Mesendoderm (in vitro differentiated cells): Measurements from ENCODE around the gene CFAP70.

Experiments used
- DNase-seq: peaks from one replicate; pipeline ENCODE4 v3.0.0; 2013
- H2AK5ac ChIP-seq: 2 replicates; pipeline ENCODE4 v1.6.1; 2013; ENCODE audit warnings: low read length, inconsistent platforms
- H2BK120ac ChIP-seq: 2 replicates; pipeline ENCODE4 v1.6.1; 2013; ENCODE audit warnings: low read depth, mild to moderate bottlenecking, low read length, moderate library complexity, mixed read lengths
- H2BK15ac ChIP-seq: replicated peaks from 2 replicates; pipeline ENCODE4 v1.6.1; 2013; ENCODE audit warnings: low read depth, mild to moderate bottlenecking, moderate library complexity
- H2BK5ac ChIP-seq: 2 replicates; pipeline ENCODE4 v1.6.1; 2013; ENCODE audit warnings: low read length, inconsistent platforms
- H3K18ac ChIP-seq: 2 replicates; pipeline ENCODE4 v1.6.1; 2013; ENCODE audit warnings: mild to moderate bottlenecking, low read length, mixed read lengths
- H3K23ac ChIP-seq: one replicate; pipeline ENCODE4 v1.6.1; 2013; ENCODE audit warnings: low read length
- H3K27ac ChIP-seq: 2 replicates; pipeline ENCODE4 v1.5.1; 2013; ENCODE audit warnings: low read depth, mild to moderate bottlenecking, inconsistent platforms, low read length, moderate library complexity
- H3K27me3 ChIP-seq: 2 replicates; pipeline ENCODE4 v1.6.1; 2013; ENCODE audit warnings: low read length, control low read depth, mild to moderate bottlenecking, inconsistent platforms; ENCODE audit not compliant: insufficient read depth, poor library complexity
- H3K36me3 ChIP-seq: 2 replicates; pipeline ENCODE4 v1.6.1; 2013; ENCODE audit warnings: low read length, inconsistent platforms; ENCODE audit not compliant: control insufficient read depth, insufficient read depth
- H3K4ac ChIP-seq: one replicate; pipeline ENCODE4 v1.6.1; 2013; ENCODE audit warnings: low read depth, mild to moderate bottlenecking, low read length, moderate library complexity
- H3K4me1 ChIP-seq: 2 replicates; pipeline ENCODE4 v1.6.1; 2013; ENCODE audit warnings: low read depth, low read length, inconsistent platforms; ENCODE audit not compliant: control insufficient read depth
- H3K4me2 ChIP-seq: 2 replicates; pipeline ENCODE4 v1.6.1; 2013; ENCODE audit warnings: low read length
- H3K4me3 ChIP-seq: 2 replicates; pipeline ENCODE4 v1.5.1; 2013; ENCODE audit warnings: mild to moderate bottlenecking, low read length
- H3K56ac ChIP-seq: one replicate; pipeline ENCODE4 v1.6.1; 2013; ENCODE audit warnings: low read length
- H3K79me1 ChIP-seq: 2 replicates; pipeline ENCODE4 v1.6.1; 2013; ENCODE audit warnings: low read length, inconsistent platforms
- H3K79me2 ChIP-seq: 2 replicates; pipeline ENCODE4 v1.6.1; 2013; ENCODE audit warnings: mild to moderate bottlenecking, low read length; ENCODE audit not compliant: control insufficient read depth, insufficient read depth
- H3K9ac ChIP-seq: 2 replicates; pipeline ENCODE4 v1.6.1; 2013; ENCODE audit warnings: low read length, inconsistent platforms
- H4K5ac ChIP-seq: one replicate; pipeline ENCODE4 v1.6.1; 2013; ENCODE audit warnings: low read length
- H4K8ac ChIP-seq: one replicate; pipeline ENCODE4 v1.6.1; 2013; ENCODE audit warnings: low read depth, mild to moderate bottlenecking, control low read depth, low read length, moderate library complexity
- WGBS: extraction: QIAGEN DNeasy Blood & Tissue Kit; methylation state at CpG from one replicate; pipeline ENCODE4 v1.1.7; 2013; ENCODE audit warnings: low lambda C conversion rate, missing lambda C conversion rate; ENCODE audit not compliant: insufficient coverage; ENCODE audit errors: extremely low coverage; 5-methylcytosine and 5-hydroxymethylcytosine counted together

The CFAP70 gene

DNA sequence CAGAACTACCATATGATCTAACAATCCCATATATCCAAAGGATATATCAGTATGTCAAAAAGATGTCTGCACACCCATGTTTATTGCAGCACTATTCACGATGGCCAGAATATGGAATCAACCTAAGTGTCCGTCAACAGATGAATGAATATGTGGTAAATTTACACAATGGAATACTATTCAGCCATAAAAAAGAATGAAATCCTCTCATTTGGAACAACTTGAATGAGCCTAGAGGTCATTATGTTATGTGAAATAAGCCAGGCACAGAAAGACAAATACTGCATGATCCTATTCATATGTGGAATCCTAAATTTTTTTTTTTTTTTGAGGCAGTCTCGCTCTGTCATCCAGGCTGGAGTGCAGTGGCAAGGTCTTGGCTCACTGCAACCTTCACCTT is 6.3 kb upstream of the CFAP70 start:
- no peak overlapping the region for H2BK15ac ChIP-seq
- no peak overlapping the region for H3K9ac ChIP-seq
- no CpG with 5 or more reads among the region's 3 CpGs for WGBS

GRCh38 chr10:73359492-73359891 is 828 bp upstream of the CFAP70 start:
- H3K36me3 ChIP-seq, result no peaks in the 10 kb centered on the region
- H4K8ac ChIP-seq, result no peak overlapping the region
- H3K79me2 ChIP-seq, result no peaks in the 10 kb centered on the region
- WGBS, result no CpG with 5 or more reads among the region's 8 CpGs
- H3K27ac ChIP-seq, result no peak overlapping the region
- no peak overlapping the region for H3K18ac ChIP-seq
- H3K27me3 ChIP-seq, result peaks cover 2% of the 10 kb centered on the region
- no peak overlapping the region for H3K4ac ChIP-seq
- peak; percentile 2 for DNase-seq
- H3K23ac ChIP-seq, result no peak overlapping the region
- H4K5ac ChIP-seq, result peak overlapping the region; percentile 33
- no peaks in the 10 kb centered on the region for H3K4me1 ChIP-seq
- no peak overlapping the region for H2AK5ac ChIP-seq
- no peak overlapping the region for H3K56ac ChIP-seq
- no peak overlapping the region for H2BK5ac ChIP-seq
- H3K79me1 ChIP-seq, result no peaks in the 10 kb centered on the region
- no peak overlapping the region for H3K9ac ChIP-seq
- H3K4me2 ChIP-seq, result no peak overlapping the region
- H2BK15ac ChIP-seq, result no peak overlapping the region
- H2BK120ac ChIP-seq, result no peak overlapping the region
- H3K4me3 ChIP-seq, result no peak overlapping the region

More for the DNA sequence above, 6.3 kb upstream of the CFAP70 start:
- H3K23ac ChIP-seq, result no peak overlapping the region
- H2BK5ac ChIP-seq, result no peak overlapping the region
- H3K18ac ChIP-seq, result no peak overlapping the region
- no peaks in the 10 kb centered on the region for H3K4me1 ChIP-seq
- H3K27ac ChIP-seq, result no peak overlapping the region
- no peak for DNase-seq
- H3K36me3 ChIP-seq, result no peaks in the 10 kb centered on the region
- H4K5ac ChIP-seq, result no peak overlapping the region
- H3K27me3 ChIP-seq, result no peaks in the 10 kb centered on the region
- H4K8ac ChIP-seq, result no peak overlapping the region
- H3K4me2 ChIP-seq, result no peak overlapping the region
- no peaks in the 10 kb centered on the region for H3K79me1 ChIP-seq
- no peak overlapping the region for H3K4me3 ChIP-seq
- H2BK120ac ChIP-seq, result no peak overlapping the region
- no peak overlapping the region for H3K4ac ChIP-seq
- H3K56ac ChIP-seq, result no peak overlapping the region
- no peaks in the 10 kb centered on the region for H3K79me2 ChIP-seq
- H2AK5ac ChIP-seq, result no peak overlapping the region

- no peak overlapping the region for H4K8ac ChIP-seq
- H2BK120ac ChIP-seq, result no peak overlapping the region
- H2BK15ac ChIP-seq, result no peak overlapping the region
- no peak overlapping the region for H2AK5ac ChIP-seq
- no peaks in the 10 kb centered on the region for H3K79me1 ChIP-seq
- H3K79me2 ChIP-seq, result no peaks in the 10 kb centered on the region
- H2BK5ac ChIP-seq, result no peak overlapping the region
- H3K4me2 ChIP-seq, result peak overlapping the region; percentile 68
- peak overlapping the region; percentile 67 for H3K9ac ChIP-seq
- no peak for DNase-seq
- H3K36me3 ChIP-seq, result no peaks in the 10 kb centered on the region
- no peak overlapping the region for H3K4me3 ChIP-seq
- no peaks in the 10 kb centered on the region for H3K4me1 ChIP-seq
- no peak overlapping the region for H3K4ac ChIP-seq
- H3K56ac ChIP-seq, result peak overlapping the region; percentile 78
- no peak overlapping the region for H4K5ac ChIP-seq
- no peak overlapping the region for H3K27ac ChIP-seq
- no peak overlapping the region for H3K23ac ChIP-seq
- H3K27me3 ChIP-seq, result peaks cover 2% of the 10 kb centered on the region
- no CpG with 5 or more reads among the region's 5 CpGs for WGBS
- no peak overlapping the region for H3K18ac ChIP-seq
Measured at GRCh38 chr10:73357821-73358220, 843 bp downstream of the CFAP70 start.

DNA sequence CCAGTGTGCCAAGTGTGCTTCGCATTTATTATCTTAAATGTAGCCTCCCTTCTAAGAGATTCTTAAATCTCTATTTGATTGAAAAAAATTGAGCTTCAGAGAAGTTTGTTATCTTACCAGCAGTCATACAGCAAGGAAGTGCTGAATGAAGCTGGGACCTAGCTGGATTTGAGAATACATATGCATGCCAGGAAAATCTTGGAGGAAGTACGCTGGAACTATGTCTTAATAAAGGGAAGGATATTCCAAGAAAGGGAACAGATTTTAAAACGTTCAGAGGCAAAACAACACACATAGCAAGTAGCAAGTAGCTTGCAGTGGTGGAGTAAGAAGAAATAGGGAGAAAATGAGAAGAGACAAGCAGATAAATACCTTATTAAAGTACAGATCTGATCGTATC is 1.5 kb downstream of the CFAP70 start:
- Histone ChIP-seq H3K4me2 (no peak overlapping the region), H3K4me3 (no peak overlapping the region), H3K23ac (no peak overlapping the region), H3K4me1 (no peaks in the 10 kb centered on the region), H3K4ac (no peak overlapping the region), H3K9ac (no peak overlapping the region), H3K56ac (no peak overlapping the region), H4K5ac (no peak overlapping the region), H2BK120ac (no peak overlapping the region), H2BK5ac (no peak overlapping the region), H2AK5ac (no peak overlapping the region), H3K27me3 (peaks cover 2% of the 10 kb centered on the region), H3K79me1 (no peaks in the 10 kb centered on the region), H3K18ac (no peak overlapping the region), H3K27ac (no peak overlapping the region), H3K79me2 (no peaks in the 10 kb centered on the region), H2BK15ac (no peak overlapping the region), H3K36me3 (no peaks in the 10 kb centered on the region), H4K8ac (no peak overlapping the region)
- WGBS, result no CpG with 5 or more reads among the region's 4 CpGs
- DNase-seq, result no peak

GRCh38 chr10:73344269-73344668 is 14.4 kb downstream of the CFAP70 start:
- Histone ChIP-seq H3K4ac (no peak overlapping the region), H3K27ac (no peak overlapping the region), H3K4me3 (no peak overlapping the region), H4K8ac (no peak overlapping the region), H4K5ac (no peak overlapping the region), H2AK5ac (no peak overlapping the region), H3K23ac (no peak overlapping the region), H3K56ac (no peak overlapping the region), H3K9ac (no peak overlapping the region), H3K27me3 (no peaks in the 10 kb centered on the region), H3K18ac (no peak overlapping the region), H2BK15ac (no peak overlapping the region), H2BK120ac (no peak overlapping the region), H3K36me3 (no peaks in the 10 kb centered on the region), H3K4me1 (no peaks in the 10 kb centered on the region), H3K79me1 (no peaks in the 10 kb centered on the region), H3K79me2 (no peaks in the 10 kb centered on the region), H2BK5ac (no peak overlapping the region), H3K4me2 (no peak overlapping the region)
- no peak for DNase-seq
- no CpG with 5 or more reads among the region's 1 CpG for WGBS

GRCh38 chr10:73340121-73340520 is 18.5 kb downstream of the CFAP70 start:
- Histone ChIP-seq H4K5ac (no peak overlapping the region), H3K27ac (no peak overlapping the region), H2BK5ac (no peak overlapping the region), H3K4ac (no peak overlapping the region), H3K4me3 (no peak overlapping the region), H2AK5ac (no peak overlapping the region), H3K4me1 (no peaks in the 10 kb centered on the region), H3K36me3 (no peaks in the 10 kb centered on the region), H3K56ac (no peak overlapping the region), H3K27me3 (no peaks in the 10 kb centered on the region), H3K9ac (no peak overlapping the region), H3K18ac (no peak overlapping the region), H3K4me2 (no peak overlapping the region), H3K79me1 (no peaks in the 10 kb centered on the region), H2BK120ac (no peak overlapping the region), H3K79me2 (no peaks in the 10 kb centered on the region), H2BK15ac (no peak overlapping the region), H4K8ac (no peak overlapping the region), H3K23ac (no peak overlapping the region)
- DNase-seq, result no peak
- WGBS, result no CpG with 5 or more reads among the region's 3 CpGs
